Activated CD4-positive, CD25-positive, alpha-beta regulatory T cell treated with anti-CD3 and anti-CD28 coated beads, Interleukin-2, amount 50 U/mL, for 16 hours (primary cell): ENCODE results near the gene PLCB2.

Source experiments
- DNase-seq: peaks from one replicate; pipeline ENCODE4 v3.0.0-alpha.2; 2020; ENCODE audit warnings: low read depth, low spot score

The PLCB2 gene

DNA sequence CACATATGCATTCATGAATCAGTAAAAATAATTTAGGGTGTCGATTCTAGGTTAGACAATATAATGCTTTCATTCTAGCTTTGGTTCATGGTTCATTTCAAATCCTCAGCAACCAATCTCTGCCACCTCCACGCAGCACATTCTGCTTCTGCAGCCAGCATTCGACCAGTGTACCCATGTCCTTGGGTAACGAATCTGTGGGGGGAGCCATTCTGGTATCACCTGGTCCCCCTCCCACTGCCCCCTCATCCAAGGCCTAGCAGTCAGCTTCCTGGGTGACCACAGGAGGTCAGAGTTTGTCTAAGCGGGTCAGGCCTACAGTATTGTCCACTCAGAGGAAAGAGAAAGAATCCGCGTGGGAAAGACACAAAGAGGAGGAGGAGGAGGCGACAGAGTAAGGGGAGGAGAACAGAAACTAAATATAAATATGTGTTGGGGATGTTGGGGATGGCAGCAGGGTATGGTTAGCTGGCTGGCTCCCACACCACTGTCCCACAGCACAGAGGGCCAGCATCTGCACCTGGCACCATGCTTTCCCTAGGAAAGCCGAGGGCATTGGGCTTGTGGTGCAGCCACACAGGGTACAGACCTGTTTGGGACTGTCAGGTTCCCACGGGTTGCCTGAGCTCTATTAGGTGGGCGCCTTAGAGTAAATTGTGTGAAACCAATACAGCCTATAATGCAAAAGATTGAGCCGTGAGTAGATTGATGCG is 56.8 kb downstream of the PLCB2 start:
- no peak for DNase-seq

DNA sequence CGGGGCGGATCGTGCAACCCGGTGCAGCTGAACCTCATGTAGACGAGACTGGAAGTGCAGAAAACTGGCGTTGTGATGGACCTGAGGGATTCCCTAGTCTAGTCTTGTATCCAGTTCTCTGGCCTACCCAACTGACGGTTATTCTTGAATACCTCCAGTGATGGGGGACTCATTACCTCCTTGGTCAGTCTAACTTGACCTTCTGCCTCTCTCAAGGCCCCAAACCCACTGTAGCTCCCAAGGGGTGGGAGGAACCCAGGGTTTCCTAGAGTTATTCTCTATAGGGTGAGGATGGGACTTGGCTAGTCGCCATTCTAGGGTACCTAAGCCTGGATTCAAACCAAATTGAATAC is 57.5 kb downstream of the PLCB2 start:
- no peak for DNase-seq

DNA sequence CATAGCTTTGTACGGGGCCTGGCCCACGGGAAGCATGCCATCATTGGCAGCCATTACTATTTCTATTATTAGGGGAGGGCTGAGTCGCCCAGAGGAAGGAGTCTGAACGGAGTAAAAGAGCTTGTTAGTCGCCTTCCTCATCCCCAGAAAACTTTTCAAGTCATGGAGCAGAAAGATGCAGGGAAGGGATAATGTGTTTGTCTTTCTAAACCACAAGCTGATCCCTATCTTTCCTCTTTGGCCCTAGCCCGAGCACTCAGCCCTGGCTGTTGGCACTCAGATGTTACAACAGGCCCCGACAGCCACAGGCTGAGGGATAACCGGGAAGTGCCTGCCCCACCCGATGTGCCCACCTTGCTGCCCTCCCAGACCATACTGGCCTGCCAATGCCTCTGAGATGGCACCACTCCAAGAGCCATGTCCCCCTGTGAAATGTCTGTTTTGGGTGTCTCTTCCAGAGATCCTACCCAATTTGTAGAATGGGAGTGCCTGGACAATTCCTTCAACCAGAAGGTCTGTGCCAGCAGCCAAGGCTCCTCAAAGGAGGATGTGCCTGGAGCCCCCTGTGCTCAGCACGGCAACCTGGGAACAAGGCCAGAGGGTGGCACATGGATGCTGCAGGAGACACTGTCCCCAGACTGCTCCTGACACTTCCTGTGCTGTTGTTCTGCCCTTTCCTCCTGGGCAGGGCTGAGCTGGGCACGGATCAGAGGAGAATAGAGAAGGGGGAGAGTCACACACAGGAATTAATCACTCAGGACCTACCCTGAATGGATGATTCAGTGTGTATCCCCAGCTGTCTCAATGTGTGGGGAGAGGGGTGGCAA is 58.0 kb downstream of the PLCB2 start:
- no peak for DNase-seq

DNA sequence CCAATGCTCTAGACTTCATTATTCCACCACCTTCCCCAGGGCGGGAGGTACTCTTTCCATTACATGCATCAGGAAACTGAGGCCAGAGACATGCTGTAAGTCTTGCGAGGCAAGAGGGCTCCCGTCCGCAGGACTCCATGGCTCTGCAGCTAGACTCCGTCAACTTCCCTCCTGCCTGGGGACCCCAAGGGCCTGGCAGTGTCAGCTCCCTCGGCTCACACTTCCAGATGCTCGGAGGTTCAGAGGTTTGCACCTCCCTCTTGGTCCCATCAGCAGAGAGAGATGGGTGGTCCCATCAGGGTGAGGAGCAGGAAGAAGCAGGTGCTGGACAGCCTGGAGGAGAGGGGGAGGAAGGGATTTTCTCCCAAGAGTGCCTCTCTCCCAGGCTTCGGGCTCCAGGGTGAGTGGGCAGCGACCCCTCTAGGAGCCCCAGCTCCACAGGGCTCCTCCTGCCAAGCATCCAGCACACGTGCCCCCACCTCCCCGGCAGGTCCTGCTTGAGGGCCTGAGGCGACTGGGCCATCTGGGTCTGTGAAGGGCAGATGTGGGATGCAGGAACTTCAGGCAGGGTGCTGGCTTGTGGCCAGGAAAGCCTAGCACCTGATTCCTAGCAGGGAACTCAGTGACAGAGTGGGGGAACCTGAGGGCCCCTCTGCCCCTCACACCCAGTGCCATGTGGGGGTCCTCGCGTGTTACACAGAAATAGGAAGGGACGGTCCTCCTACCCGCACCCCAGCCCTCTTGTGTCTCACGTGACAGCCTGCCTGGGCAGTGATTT is 59.5 kb downstream of the PLCB2 start:
- no peak for DNase-seq

DNA sequence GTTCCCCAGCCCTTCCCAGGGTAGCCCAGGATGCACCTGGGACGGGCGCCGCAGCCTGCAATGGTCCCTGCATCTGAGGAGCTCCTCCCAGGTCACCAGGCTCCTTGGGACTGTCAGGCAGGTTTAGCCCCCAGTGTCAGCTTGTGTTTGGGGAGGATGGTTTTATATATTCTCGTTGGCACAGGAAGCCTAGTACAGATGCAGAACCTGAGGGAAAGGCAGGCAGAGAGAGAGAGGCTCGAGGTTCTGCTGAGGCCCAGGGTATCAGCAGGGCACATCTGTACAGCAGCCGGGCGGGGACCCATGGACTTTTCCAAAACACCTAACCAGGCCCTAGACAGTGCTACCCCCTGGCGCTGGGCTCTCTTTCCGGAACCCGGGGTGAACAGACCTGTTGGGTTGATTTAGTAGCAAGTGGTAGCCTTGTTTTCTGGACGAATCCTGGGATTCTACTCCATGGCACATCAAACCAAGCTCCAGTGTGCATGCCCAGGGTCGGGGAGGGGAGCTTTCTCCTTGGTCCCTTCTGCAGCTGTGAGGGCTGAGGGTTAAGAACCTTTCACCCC is 60.2 kb downstream of the PLCB2 start:
- DNase-seq: no peak

DNA sequence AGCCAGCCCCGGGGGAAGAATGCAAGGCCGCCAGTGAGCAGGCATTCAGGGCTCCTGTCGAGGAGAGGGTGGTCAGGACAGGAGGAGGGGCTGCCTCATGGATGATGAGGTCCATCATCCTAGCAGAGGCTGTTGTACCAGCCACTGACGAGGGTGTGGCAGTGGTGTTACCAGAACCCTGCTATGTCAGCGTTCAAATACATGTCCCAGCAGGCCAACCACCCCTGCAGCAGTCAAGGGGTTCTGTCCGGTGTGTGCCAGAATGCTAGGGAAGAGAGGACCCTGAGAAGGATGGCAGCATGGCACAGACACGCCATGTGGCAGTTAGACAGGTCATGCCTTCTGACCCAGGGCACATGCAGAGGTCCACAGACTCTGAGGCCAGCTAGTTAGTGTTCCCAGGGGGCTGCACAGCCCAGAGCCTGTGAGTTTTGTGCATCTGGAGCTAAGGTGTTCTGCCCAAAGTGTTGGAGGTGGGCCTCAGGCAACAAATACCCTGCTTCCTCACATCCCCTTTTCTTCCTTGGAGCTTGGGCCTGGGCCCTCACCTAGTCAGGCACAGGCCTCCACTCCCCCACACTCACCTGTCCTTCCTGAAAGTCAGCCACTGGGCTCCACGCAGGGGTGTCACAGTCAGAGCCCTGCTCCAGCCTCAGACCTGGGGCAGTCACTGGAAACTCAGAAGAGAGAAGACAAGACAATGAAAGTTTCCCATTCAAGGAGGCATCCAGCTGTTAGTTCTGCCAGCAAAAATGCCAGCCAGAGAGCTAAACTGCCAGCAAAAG is 61.0 kb downstream of the PLCB2 start:
- no peak for DNase-seq

DNA sequence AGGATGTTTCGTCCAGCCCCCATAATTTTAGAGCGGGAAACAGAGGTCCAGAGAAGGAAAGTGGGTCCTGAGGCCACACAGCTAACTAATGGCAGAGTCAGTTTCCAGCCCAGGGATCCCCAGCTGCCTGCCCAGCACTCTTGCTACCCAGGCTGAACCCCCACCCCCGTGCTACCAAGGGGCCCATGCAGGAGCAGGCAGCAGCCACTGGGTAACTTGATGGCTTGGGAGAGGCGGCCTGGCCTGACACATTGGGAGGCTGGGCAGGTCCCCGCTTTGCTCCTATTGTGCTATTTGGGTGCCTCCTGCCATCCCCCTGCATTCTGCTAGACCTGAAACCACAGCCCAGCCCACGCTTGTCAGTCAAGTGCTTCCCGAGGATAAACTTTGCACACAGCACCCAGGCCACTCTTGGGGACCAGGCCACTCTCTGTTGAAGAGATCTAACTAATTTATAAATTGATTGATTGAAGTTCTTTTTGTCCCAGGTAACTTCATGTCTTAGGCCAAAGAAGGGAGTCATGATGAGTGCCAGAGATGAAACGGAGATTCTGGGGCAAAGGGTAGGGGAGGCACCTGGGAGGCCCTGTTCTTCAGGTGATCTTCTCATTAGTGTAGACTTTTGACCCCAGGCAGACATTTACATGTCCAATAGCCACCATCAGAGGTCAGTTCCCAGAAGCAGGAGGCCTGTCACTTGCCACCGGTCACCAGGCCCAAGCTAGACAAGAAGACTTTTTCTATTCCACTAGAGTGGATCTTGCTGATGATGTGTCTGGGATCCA is 61.9 kb downstream of the PLCB2 start:
- no peak for DNase-seq

DNA sequence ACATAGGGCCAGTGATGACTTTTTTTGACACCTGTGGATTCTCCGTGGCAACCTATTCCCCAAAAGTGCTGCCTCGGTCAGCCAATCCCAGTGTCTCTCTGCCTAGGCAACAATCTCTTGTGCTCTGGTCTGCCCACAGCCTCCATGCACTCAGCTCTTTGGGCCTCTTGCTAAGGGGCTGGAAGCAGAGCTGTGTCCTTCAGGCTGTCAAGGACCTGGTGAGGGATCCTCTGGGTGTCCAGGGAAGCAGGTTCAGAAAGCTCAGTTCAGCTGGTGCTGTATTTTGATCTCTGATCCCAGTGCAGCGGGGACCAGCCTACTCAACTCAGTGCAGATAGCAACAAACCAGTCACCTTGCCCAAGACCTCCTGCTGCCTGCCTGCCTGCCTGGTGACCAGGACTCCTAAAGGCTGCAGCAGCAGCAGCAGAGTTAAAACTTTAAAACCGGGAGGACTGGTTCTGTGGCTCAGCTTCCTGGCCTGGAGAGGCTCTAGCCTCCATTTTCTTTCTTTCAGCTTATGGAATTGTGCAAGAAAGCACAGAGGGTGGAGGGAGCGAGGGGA is 62.7 kb downstream of the PLCB2 start:
- no peak for DNase-seq

DNA sequence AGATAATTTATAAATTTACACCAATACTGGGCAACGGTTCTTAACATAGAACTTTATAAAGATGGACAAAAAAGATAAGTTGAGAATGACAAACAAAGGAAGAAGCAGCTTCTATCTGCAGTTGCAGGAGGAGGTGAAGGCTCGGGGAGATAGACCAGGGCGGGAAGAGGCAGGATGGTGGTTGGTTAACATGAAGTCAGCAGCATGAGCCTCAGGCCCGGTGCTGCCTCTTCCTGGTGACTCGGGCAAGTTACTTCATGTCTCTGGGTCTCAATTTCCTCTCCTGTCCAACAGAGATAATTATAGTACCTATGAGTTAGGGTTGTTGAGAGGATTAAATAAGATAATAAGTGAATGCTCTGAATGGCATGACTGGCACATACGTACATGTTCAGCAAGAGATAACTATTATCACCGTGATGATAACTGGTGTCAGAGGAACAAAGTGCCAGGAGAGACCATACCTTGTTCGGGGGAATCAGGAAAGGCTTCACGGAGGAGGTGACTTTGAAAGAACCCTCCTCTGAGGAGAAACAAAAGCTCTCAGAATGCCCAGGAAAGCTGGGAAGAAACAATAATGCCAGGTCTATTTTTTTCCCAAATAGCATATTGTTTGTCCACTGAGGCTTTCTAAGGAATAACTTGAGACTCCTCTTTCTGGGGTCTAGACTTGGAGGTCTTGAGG is 64.5 kb downstream of the PLCB2 start:
- no peak for DNase-seq

DNA sequence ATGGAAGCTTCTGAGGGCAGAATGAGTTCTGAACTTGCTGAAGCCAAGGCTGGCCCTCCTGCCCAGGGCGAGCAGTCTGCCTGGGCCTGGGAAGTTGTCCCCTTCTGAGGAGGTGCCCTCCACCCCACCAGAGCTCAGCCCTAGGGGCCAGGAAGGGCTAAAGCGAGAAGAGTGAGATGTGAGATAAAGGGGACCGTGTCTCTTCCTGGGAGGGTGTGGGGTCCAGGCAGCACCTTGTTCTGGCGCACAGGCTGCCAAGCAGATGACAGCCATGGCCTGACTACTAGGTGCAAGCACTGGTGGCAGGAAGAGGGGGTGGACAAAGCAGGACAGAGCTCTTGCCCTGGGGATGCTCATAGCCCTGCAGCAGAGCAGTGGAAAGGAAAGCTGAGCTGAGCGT is 65.1 kb downstream of the PLCB2 start:
- no peak for DNase-seq

DNA sequence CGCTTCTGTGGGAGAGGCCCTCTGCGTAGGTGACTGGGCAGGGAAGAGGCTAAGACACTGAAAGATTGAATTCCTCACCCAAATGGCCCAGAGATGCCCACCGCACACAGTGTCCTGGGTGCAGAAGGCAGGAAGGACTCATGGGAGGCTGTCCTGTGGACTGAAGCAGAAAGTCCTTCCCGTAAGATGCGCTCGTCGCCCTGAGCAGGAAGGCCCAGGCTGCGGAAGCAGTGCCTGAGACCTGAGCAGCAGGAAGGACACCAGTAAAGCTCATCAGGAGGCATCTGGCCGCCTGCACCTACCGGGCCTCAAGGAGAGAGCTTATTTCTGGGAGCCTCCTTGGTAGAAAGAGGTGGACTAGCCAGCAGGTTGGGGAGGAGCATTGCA is 65.5 kb downstream of the PLCB2 start:
- no peak for DNase-seq

DNA sequence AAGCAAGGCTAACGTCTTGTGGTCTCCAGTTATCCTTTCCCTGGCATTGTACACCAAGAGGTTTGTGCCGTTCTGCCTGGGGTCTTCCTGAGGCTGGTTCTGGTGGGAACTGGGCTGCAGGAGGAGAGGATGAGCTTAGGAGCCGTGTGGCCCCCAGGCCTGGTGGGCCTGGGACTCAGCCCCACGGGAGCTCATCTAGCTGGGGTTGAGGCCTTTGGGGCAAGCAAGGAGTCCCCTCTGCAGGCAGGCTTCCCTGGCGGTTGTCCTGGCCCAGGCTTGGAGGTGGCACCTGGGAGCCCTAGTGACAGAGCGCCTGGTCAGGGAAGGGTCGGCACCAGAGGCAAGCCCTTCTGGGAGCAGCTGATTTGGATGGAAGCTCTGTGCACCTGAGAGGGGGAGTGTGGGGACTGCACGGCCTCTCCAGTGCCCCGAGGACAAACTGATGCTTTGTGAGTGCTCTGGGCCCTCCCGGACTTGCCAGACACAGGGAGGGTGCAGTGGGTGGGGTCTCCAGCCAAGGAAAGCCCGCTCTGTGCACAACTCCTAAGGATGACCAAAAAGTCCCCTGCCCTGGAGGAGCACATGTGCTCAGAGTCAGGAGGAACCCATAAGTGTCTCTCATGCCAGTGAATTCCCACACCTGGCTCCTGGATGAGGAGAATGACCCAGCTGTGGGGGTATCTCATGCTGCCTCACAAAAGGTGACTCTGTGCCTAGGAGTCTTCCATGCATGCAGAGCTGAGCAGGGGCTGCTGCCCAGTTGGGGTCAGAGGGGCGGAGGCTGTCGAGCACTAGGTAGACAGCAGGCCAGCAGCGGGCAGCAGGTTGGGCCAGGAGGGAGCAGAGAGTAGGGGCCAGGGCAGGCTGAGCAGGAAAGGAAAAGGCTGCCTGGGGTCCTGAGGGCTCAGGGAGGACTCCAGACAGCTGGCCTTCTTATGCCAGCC is 66.2 kb downstream of the PLCB2 start:
- no peak for DNase-seq

DNA sequence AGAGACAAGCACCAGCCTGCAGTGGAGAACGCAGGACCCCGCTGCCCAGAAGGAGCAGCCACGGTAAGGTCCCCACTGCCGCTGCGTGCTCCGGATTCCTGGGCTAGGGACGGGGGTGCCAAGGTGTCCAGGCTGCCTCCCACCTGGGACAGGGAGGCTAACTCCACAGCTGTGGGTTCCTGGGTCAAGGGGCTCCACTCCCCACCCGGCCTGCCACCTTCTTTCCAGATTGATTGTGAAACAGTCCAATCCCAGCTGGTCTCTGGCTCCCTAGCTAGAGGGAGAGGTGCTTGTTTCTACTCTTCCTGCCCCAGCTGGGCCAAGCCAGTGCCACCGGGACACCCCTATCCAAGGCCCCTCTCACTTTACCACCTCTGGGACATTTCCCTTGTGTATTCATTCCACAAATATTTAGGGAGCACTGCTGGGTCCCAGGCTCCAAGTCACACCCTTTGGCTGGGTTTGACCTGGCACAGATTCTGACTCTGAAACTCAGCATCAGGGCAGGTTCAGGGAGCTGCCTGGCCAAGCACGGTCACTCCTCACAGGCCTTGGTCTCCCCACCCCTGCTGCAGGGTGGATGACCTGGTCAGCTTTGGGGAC is 67.0 kb downstream of the PLCB2 start:
- DNase-seq: no peak

DNA sequence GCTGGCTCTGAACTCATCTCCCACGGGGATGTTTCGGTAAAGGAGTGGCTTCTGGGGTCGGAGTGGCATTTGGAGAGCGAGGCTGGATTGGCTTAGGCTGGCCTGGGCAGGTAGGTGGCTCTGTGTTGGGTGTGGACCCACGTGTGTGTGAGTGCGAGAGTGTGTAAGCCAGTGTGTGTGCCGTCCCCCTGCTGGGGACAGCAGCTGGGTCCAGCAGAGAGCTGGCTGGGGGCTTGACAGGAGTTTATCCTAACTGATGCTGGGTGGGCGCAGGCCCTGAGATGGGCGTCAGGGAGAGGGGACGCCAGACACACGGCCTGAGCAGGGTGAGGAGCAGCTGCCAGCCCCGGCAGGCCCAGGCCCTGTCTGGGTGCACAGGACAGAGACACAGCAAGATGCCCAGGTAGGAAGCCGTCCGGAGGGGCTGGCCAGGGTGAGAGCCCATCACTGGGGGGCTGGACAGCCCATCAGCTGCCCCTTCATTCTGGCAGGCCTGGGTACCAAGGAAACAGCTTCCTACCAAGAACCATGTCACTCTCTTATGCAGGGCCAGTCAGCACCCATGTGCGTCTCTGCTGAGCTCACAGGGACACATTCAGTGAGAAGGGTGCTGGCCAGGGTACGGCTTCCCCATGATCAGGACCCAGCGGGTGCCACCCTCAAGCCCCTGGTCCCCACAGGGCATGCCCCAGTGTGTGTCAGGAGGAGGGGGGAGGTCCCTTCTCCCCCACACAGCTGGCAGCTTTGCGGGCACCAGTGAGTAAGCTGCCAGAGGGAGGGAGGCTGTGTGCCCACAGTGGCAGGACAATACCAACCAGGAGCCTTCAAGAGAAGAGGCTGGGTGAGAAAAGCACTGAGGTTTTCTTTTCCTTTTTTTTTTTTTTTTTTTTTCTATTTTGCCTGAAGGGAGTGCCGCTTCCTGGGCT is 67.8 kb downstream of the PLCB2 start:
- no peak for DNase-seq

DNA sequence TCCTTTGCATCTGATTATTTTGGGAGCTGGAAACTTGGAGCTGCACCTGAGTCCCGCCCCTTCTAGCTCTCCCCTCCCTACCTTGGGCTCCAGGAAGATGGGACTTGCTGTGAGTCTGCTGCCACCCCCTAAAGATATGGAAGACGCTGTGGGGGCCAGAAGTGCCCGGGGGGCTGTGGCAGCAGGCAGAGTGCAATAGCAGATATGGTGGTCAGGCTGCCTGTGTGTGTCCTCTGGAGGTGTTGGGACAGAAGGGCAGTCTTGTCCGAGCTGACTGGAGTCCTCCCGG is 68.4 kb downstream of the PLCB2 start:
- no peak for DNase-seq

DNA sequence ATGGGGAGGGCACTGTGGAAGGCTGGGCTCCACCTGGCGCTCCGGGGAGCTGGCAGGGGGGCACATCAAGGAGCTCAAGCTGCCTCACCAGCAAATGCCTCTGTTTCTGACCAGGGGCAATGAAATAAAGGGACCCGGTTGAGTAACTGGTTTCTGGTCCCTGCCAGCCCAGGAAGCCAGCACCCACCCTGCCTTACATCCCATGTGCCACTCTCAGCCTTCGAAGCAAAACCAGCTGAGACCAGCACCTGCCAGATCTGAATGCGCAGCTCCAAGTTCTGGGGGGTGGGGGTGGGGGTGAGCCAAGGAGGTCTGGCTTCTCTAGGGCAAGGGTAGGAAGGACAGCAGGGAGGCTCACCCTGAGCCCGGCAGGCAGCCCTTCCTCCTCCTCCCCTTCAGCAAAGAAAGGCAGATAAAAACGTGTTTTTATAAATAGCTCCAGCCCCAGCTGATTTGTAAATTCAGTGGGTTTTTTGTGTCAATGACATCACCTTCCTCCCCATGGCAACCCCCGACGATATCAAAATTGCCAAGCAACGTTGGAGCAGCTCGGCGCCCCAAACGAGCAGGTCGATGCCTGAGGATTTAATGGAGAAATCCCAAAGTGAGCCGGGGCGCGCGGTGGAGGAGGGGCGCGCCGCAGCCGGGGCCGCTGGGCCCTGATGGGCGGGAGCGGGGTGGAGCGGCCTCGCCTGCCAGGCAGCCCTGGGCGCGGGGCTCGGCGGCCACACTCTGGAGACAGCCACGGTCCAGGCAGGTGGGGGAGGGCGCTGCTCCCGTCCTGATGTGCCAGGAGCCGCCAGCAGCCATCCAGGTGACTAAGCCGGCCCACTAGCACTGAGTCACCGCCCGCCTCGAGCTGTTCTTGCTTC is 69.0 kb downstream of the PLCB2 start, which contains the start of gene PAK6:
PAK6 (plus strand) TSS at position 532 of the 872 bp plus-strand sequence. CDS start 25,723 bp downstream, outside the sequence.
- no peak for DNase-seq
